Skin of body (tissue), 2 donors: ENCODE results near the gene RPE. TPM values are rescaled to one million over a fixed set of nuclear protein-coding genes. Genes with fewer than 3 reads are reported as not detected.

Experiments used
- DNase-seq: peaks from one replicate; lab custom pipeline; 2025; lab: John Stamatoyannopoulos, UW
- total RNA-seq: library from RNA; depleted of rRNA; stranded (reverse); fragments of >200 nt; gene quantifications from one replicate; pipeline ENCODE4 v1.2.3, GENCODE V29; 2014

Gene RPE
- total RNA-seq, 1 donor from 2014 or later, result 49.7 TPM

DNA sequence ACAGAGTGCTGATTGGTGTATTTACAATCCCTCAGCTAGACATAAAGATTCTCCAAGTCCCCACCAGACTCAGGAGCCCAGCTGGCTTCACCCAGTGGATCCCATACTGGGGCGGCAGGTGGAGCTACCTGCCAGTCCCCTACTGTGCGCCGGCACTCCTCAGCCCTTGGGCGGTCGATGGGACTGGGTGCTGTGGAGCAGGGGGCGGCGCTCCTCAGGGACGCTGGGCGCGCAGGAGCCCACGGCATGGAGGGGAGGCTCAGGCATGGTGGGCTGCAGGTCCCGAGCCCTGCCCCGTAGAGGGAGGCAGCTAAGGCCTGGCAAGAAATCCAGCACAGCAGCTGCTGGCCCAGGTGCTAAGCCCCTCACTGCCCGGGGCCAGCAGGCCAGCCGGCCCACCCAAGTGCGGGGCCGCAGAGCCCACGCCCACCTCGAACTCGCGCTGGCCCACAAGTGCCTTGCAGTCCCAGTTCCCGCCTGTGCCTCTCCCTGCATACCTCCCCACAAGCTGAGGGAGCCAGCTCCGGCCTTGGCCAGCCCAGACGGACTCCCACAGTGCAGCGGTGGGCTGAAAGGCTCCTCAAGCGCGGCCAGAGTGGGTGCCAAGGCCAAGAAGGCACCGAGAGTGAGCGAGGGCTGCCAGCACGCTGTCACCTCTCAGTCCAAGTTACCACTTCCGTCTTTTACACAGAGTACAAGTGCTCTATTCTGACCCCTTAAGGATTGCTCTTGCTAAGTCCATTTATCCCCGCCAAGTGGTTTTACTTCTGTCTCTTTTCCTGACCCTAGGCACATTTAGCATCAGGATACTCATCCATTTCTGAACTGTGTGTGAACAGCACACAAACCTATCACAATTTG, 1.7 kb upstream of the RPE start:
- DNase-seq, result no peak

DNA sequence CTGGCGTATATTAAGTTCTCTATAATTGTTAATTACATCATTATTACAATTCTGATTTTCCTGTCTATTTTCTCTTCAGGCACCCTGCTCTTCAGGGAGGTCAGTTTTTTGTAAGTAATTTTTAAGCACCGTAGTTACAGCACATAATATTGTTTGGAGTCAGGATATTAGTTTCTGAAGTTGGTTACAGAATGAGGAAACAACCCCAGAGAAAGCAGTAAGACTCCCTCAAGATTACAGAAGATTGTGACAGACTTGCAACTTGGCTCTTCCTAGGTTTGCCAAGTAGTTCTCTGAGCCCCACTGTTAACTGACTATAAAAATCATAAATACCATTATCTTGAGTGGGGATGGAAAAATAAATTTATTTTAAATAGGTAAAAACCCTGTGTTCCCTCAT, 921 bp downstream of the RPE start:
- DNase-seq, result no peak

DNA sequence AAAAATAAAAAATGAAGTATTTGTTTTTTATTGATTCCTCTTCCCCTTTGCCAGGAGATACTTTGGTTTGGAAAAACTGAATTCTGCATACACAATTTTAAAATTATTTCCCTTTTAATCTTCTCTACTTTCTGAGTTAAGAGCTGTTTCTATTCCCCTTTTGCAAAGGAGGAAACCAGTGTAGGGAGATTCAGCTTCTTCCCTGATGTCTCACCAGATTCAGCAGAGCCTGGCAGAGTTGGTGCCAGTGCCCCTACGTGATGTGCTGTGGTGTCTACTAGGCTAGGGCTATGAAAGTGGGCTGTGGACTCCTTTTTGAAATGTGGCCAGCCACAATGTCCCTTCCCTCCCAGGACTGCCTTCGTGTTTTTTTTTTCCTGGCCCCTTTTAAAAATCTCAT, 2.4 kb downstream of the RPE start:
- DNase-seq, result no peak

DNA sequence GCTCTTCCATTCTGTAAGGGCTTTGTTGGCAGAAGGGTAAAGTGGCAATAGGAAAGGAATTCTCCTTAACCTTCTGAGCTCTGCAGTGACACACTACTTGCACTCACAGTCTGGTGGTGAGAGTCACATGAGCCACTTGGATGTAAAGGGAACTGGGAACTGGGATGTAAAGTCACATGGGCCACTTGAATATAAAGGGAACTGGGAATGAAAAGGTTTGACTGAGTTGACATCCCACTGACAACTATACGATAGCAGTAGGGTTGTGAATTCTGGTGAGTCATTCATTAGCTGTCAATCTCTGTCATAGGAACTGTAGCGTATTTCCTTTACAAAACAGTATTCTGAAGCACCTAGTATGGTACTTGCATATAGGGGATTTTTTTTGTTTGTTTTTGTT, 5.5 kb downstream of the RPE start:
- DNase-seq, result no peak

DNA sequence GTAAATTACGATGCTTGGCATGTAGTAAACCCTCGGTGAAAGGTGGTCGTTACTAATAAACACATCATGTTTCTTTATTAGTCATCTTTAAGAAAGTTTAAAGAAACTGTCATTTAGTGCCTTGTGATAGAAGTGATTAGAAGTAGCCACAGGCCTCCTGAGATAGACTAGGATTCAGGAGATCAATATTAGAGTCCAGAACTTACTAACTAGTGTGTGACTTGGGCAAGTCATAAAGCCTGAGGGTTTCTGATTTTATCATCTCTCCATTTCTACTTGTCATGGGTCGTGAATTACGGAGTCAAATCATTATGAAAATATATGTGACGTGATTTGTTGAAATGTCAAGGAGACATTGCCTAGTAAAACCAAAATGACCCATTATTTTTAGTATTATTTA, 6.7 kb downstream of the RPE start:
- no peak for DNase-seq

DNA sequence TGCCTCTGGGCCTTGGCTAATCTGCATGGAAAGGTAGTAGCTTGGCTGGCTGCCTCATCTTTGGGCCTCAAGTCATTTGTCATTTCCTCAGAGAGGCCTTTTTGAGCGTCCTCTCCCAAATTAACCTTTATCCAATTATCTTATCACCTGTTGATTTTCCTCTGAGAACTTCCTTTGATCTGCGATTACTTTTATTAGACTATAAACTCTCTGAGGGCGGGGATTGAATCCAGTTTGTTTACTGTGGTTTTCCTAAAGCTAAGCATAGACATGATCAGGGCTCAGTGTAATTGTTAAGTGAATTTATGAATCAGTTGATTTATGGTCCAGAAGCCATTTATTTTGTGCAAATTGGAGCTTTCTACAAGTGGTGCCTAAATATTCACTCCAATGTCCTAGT, 7.5 kb downstream of the RPE start:
- DNase-seq, result no peak

DNA sequence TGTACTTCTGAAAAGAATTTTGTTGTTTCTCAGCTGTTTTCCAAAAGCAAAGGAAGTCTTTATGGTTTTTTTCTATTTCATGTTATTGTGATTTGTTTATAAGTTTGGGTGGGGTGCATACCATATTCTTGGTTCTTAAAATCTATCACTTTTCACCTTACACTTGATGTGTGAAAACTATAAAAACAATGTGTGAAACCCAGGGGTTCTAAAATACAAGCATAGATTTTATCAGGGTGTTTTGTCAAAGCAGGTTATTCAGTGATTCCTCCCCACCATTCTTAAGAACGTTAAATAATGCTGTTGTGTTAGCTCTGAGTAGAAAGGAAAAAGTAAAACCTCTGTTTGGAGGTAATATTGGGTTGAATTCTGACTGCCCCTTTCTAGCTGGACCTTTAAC, 17.7 kb downstream of the RPE start:
- DNase-seq, result no peak

DNA sequence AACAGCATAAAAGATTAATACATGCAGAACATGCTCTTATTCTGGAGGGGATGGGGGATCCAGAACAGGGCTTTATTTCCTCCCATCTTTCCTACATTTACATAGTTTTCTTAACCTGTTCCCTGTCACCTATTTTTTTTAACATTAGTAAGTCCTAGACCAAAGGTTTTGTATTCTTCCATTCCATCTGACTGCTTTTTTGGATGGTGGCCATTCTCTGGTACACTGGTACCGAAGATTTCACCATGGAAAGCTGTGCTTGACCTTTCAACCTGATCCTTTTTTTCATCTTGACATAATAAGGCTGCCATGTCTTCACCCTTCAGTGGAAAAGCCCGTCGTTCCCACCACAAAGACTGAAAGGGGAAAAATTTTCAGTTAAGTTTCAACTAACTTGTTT, 20.4 kb downstream of the RPE start:
- no peak for DNase-seq

DNA sequence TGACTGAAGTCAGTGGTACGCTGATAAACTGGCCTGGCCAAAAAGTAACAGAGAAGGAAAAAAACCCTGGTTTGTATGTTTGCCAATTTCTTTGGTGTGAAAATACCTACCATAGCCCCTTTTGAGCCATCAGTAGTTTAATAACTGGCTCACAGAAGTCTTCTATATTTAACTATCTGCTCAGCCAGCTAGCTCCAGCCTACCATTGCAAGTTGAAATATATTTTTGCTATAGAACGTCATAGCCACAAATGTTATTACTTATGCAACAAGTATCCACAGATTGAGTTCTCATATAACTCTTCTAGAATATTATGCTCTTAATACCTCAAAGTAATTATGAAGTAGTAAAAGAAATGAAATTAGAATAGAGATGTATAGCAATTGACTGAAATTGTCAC, 25.2 kb downstream of the RPE start:
- DNase-seq, result no peak

DNA sequence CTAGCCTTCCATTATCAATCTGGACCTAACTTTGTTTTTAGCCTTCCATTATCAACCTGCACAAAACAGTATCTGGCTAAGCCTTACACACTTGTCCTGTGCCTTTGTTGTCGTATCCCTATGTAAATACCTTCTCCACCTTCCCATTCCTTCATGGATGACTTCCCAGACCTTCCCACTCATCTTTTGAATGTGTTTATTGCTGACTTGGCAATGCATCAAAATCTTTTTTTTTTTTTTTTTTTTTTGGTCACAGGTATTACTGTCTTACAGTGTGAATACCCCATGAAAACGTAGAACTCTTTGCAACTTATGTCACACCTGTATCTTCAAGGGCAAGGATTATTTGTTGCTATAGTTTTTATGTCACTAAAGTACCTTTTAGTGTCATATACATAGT, 25.7 kb downstream of the RPE start:
- no peak for DNase-seq

DNA sequence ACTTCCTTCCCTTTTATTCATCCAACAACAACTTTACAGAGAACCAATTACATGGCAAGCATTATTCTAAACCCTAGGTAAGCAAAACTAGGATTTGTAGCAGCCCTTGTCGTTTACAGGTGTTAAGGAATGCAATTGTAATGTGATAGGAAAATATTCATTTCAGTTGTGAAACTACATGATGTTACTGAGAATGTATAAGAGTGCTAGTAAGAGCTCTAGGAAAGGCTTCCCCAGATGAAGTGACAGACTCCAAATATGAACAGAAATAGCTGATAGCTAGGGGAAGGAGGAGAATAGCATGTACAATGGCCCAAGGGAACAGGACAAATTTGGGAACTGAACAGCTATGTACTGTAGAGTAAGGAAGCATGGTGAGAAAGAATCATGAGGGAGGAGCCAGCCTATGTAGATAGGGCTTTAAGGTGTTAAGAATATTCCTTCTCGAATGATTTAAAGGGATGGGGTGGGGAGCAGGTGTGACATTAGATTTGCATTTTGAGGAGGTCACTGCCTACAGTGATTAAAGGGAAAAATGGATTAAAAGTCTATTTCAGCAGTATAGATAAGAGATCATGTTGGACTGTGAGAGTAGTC, 31.7 kb downstream of the RPE start:
- no peak for DNase-seq

DNA sequence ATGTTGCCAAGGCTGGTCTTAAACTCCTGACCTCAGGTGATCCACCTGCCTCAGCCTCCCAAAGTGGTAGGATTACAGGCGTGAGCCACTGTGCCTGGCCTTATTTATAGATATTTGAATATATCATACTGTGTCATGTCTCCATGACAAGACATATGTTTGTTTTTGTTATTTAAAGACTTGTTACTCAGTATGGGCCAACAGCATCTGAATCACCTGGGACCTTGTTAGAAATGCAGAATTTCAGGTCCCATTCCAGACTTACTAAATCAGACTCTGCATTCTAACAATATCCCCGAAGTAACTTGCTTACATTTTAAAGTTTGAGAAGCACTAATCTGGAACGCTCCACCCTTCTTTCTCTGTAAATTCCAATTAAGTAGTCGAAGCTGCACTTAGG, 33.2 kb downstream of the RPE start:
- DNase-seq, result no peak

DNA sequence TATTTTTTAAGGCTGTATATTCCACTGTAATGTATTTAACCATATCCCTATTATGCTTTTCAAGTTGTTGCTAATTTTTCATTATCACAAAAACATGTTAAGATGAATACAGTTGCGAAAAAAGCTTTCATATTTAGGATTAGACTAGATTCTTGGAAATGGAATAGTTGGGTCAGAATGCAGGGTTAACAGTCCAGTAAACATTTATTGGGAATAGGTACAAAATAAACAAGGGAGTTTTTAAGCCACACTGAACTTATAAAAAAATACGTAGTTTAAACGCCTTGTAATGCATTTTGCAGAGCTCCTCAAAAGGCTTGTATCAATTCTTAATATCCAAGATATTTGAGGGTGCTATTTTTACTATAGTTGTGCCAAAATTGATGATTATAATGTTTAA, 35.6 kb downstream of the RPE start:
- no peak for DNase-seq

DNA sequence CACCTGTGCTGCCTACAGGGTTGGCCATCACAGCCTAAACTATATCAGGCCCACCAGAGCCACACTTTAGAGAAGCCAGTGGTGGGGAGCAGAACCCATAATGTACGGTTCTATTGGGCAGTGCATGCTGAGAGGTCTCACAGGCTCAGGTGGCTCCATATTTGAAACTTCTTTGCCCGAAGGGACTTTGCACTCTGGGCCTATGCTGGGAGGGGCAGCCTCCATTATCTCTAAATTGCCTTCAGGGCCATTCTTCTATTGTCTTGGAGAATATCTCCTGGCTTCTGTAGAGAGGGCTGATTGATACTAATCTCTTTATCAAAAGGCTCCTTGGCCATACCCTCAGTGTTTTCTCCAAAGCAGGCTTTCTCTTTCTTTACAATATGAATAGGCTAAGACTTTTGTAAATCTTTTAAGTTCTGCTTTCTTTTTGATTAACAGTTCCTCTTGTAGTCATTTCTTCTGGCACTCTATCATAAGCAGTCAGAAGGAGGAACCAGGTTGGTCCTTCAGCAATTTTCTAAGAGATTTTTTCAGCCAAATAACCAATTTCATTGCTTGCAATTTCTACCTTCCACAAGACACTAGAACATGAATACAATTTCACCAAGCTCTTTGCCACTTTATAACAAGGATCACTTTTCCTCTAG, 44.5 kb downstream of the RPE start:
- DNase-seq, result no peak

DNA sequence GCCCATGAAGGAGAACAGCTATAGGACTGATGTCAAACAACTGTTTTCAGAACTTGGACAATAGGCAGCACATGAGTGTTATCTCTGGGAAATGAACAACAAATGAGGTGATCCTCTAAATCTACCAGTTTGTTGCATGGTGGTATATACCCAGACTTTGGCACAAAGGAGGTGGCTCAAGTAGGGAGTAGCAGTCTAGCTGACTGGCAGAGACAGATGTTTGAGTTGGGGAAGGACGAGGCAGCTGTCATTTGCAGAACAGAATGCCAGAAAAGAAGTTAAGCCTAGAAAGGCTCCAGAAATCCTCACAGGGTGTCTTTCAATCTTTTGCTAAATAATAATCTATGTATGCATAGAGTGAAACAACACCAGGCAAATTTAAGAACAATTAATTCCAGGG, 47.4 kb downstream of the RPE start:
- DNase-seq, result no peak

DNA sequence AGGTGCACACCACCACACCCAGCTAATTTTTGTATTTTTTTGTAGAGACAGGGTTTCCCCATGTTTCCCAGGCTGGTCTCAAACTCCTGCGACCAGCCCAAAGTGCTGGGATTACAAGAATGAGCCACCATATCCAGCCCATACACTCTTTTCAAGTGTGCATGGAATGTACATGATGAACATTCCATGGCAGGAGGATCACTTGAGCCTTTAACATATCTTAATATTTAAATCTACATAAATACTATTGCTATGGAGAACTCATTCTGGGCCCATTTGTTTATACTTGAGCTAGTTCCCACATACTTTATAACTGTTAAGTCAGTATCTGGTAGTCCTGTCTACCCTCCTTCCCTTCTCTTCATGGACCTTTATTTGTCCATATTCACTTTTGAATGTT, 48.4 kb downstream of the RPE start:
- DNase-seq, result no peak

DNA sequence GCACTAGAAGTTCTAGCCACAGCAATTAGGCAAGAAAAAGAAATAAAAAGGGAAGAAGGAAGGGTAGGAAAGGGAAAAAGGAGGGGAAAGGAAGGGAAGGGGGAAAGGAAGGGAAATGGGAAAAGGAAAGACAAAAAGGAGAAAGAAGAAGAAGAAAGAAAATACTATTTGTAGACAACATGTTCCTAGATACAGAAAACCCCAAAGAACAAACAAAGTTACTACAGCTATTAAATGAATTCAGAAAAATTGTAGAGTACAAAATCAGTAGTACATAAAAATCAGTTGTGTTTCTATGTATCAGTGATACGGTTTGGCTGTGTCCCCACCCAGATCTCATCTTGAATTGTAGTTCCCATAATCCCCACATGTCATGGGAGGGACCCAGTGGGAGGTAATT, 52.3 kb downstream of the RPE start:
- no peak for DNase-seq

DNA sequence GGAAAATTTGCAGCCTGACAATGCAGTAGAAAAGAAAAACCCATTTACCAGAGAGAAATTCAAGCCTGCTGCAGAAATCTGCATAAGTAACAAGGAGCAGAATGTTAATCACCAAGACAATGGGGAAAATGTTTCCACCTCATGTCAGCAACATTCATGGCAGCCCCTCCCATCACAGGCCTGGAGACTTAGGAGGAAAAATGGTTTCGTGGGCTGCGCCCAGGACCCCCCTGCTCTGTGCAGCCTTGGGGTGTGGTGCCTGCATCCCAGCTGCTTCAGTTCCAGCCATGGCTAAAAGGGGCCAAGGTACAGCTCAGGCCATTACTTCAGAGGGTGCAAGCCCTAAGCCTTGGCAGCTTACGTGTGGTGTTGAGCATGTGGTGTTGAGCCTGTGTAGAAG, 53.4 kb downstream of the RPE start:
- no peak for DNase-seq

DNA sequence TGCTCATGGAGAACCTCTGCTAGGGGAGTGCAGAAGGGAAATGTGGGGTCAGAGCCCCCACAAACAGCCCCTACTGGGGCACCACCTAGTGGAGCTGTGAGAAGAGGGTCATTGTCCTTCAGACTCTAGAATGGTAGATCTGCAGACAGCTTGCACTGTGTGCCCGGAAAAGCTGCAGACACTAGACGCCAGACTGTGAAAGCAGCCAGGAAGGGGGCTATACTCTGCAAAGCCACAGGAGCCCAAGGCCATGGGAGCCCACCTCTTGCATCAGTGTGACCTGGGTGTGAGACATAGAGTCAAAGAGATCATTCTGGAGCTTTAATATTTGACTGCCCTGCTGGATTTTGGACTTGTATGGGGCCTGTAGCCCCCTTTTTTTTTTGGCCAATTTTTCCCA, 60.9 kb downstream of the RPE start:
- DNase-seq, result no peak
